ENCODE results near the gene MFSD8. TPM values are rescaled to one million over a fixed set of nuclear protein-coding genes. Genes with fewer than 3 reads are reported as not detected.
"Not testable (repeated sequence)": the region's sequence is repeated elsewhere in the genome, so short reads cannot be mapped to it uniquely, and the experiment has no call there.

MFSD8 gene
- total RNA-seq, 1 experiment from 2014 or later, result 17.7 TPM

GRCh38 chr4:127997534-127998388, 32.8 kb upstream of the MFSD8 start:
- peak overlapping the region; percentile 8 for H3K27ac Mint-ChIP-seq (ENCODE audit: low read depth, unreplicated experiment)

GRCh38 chr4:127996521-127996920, 31.5 kb upstream of the MFSD8 start:
- not testable (repeated sequence) for DNase-seq (ENCODE audit: unreplicated experiment); H3K4me3 Mint-ChIP-seq (ENCODE audit: unreplicated experiment); H3K9me3 Mint-ChIP-seq (ENCODE audit: unreplicated experiment); H3K27me3 Mint-ChIP-seq (ENCODE audit: insufficient read depth, unreplicated experiment); BruUV-seq (replicated peaks); H3K36me3 Mint-ChIP-seq (ENCODE audit: insufficient read depth, unreplicated experiment); H3K27ac Mint-ChIP-seq (ENCODE audit: low read depth, unreplicated experiment)
- CTCF ChIA-PET, result interaction anchor here (0.8 kb wide), 1 partner anchor 24 kb away, joined by 3 read pairs; no protein-coding TSS in a partner anchor
- POLR2A ChIA-PET, result interaction anchor here (1.7 kb wide), 1 partner anchor 31 kb away, joined by 14 read pairs; the partner anchor contains the start of genes ABHD18 and MFSD8
- H3K4me1 Mint-ChIP-seq (ENCODE audit: insufficient read depth, unreplicated experiment), result peaks cover 12% of the 10 kb centered on the region
- intact Hi-C loops (cut with micrococcal nuclease), result loop anchor here (2.0 kb wide), 1 partner anchor 32 kb away; the partner anchor contains the start of genes ABHD18 and MFSD8

More at GRCh38 chr4:127997534-127998388, 32.8 kb upstream of the MFSD8 start:
- CTCF ChIA-PET, result interaction anchor here (0.5 to 1.7 kb wide), 11 partner anchors 8 to 671 kb away, joined by 3 to 7 read pairs (median 4); partner anchors contain the start of genes ABHD18 and MFSD8
- Mint-ChIP-seq H3K9me3 (ENCODE audit: unreplicated experiment) (no peaks in the 10 kb centered on the region), H3K36me3 (ENCODE audit: insufficient read depth, unreplicated experiment) (peaks cover 12% of the 10 kb centered on the region), H3K4me3 (ENCODE audit: unreplicated experiment) (no peak overlapping the region), H3K4me1 (ENCODE audit: insufficient read depth, unreplicated experiment) (peaks cover 12% of the 10 kb centered on the region), H3K27me3 (ENCODE audit: insufficient read depth, unreplicated experiment) (no peaks in the 10 kb centered on the region)
- intact Hi-C loops (cut with micrococcal nuclease), result loop anchor here (2.0 kb wide), 1 partner anchor 33 kb away; the partner anchor contains the start of genes ABHD18 and MFSD8
- POLR2A ChIA-PET, result interaction anchor here (0.7 to 1.0 kb wide), 3 partner anchors 10 to 65 kb away, joined by 3 to 5 read pairs (median 4); partner anchors contain the start of genes ABHD18 and MFSD8
- DNase-seq (ENCODE audit: unreplicated experiment), result peak; percentile 76
- peak; percentile 26 for TF ChIP-seq CTCF (IDR thresholded peaks at IDR 0.05; ENCODE audit: unreplicated experiment)
- BruUV-seq (replicated peaks), result no TSS peak

- no peak for TF ChIP-seq CTCF (IDR thresholded peaks at IDR 0.05; ENCODE audit: unreplicated experiment)
- Mint-ChIP-seq H3K27me3 (ENCODE audit: insufficient read depth, unreplicated experiment) (no peaks in the 10 kb centered on the region), H3K4me3 (ENCODE audit: unreplicated experiment) (no peak overlapping the region), H3K36me3 (ENCODE audit: insufficient read depth, unreplicated experiment) (peaks cover 9% of the 10 kb centered on the region), H3K9me3 (ENCODE audit: unreplicated experiment) (no peaks in the 10 kb centered on the region), H3K4me1 (ENCODE audit: insufficient read depth, unreplicated experiment) (peaks cover 12% of the 10 kb centered on the region), H3K27ac (ENCODE audit: low read depth, unreplicated experiment) (no peak overlapping the region)
- POLR2A ChIA-PET, result interaction anchor here (0.7 to 1.7 kb wide), 3 partner anchors 9 to 65 kb away, joined by 5 to 14 read pairs (median 6); partner anchors contain the start of genes ABHD18, LARP1B and MFSD8
- peak; percentile 71 for DNase-seq (ENCODE audit: unreplicated experiment)
- intact Hi-C loops (cut with micrococcal nuclease), result loop anchor here (2.0 kb wide), 1 partner anchor 31 kb away; the partner anchor contains the start of genes ABHD18 and MFSD8
- no TSS peak for BruUV-seq (replicated peaks)
- CTCF ChIA-PET, result interaction anchor here (0.8 kb wide), 1 partner anchor 14 kb away, joined by 5 read pairs; no protein-coding TSS in a partner anchor
These were observed 30.8 kb upstream of the MFSD8 start for GRCh38 chr4:127995776-127996175.

- no peak for TF ChIP-seq CTCF (IDR thresholded peaks at IDR 0.05; ENCODE audit: unreplicated experiment)
- H3K4me1 Mint-ChIP-seq (ENCODE audit: insufficient read depth, unreplicated experiment), result peaks cover 12% of the 10 kb centered on the region
- no TSS peak for BruUV-seq (replicated peaks)
- DNase-seq (ENCODE audit: unreplicated experiment), result no peak
- no peaks in the 10 kb centered on the region for H3K9me3 Mint-ChIP-seq (ENCODE audit: unreplicated experiment)
- intact Hi-C loops (cut with micrococcal nuclease), result no loop called here
- ChIA-PET CTCF (interaction anchor here (0.8 kb wide), 1 partner anchor 30 kb away, joined by 3 read pairs; no protein-coding TSS in a partner anchor), POLR2A (no interaction called here)
- H3K27me3 Mint-ChIP-seq (ENCODE audit: insufficient read depth, unreplicated experiment), result no peaks in the 10 kb centered on the region
- H3K27ac Mint-ChIP-seq (ENCODE audit: low read depth, unreplicated experiment), result no peak overlapping the region
- H3K4me3 Mint-ChIP-seq (ENCODE audit: unreplicated experiment), result no peak overlapping the region
- H3K36me3 Mint-ChIP-seq (ENCODE audit: insufficient read depth, unreplicated experiment), result peaks cover 12% of the 10 kb centered on the region
These were observed 28.2 kb upstream of the MFSD8 start for GRCh38 chr4:127993151-127993550.
